HuH-7 (cell line): ENCODE results near the gene TMEM163.

ENCODE experiments used
- DNase-seq: peaks from one replicate; pipeline ENCODE4 v3.0.0; 2011; ENCODE audit warnings: low spot score

TMEM163 gene

GRCh38 chr2:134455426-134455825 lies 263.4 kb downstream of the TMEM163 start:
- no peak for DNase-seq

DNA sequence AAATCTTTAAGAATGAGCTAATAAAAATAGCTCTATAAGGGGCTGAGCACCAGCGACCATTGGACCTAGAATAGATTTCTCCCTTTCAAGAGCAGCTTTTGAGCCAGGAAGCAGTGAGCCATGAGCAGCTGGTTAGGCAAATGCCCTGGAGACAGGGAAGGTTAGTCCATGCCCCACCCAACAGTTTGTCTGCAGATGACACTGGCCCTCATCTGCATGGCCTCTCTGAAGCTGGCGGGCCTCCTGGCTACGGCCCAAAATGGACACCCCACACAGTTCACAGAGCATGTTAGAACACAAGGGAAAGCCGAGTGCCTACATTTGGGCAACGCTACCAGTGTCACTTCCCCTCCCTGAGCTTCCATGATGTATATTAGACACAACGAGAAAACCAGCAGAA lies 263.9 kb downstream of the TMEM163 start:
- no peak for DNase-seq

DNA sequence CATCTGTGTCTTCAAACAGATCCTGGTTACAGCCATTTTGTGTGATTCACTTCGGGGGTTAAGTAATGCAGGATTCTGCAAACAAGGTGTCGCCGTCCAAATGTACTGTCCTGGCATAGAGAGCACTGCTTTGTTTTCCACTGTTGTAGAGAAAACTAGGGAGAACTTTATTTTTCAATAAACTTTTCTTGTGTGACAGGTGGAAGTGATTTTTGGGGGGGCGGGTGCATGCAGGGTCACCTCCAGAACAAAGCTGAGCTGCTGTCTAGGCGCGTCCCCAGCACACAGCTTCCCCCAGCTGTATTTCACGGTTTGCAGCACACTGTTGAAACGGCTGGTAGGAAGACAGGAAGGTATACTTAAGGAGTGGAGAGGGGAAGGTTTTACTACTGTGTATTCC lies 264.4 kb downstream of the TMEM163 start:
- no peak for DNase-seq

GRCh38 chr2:134453973-134454372 lies 264.8 kb downstream of the TMEM163 start:
- no peak for DNase-seq

- no peak for DNase-seq
Measured at GRCh38 chr2:134453476-134453875, 265.3 kb downstream of the TMEM163 start.

- no peak for DNase-seq
Measured at GRCh38 chr2:134452042-134452733, 266.6 kb downstream of the TMEM163 start.

GRCh38 chr2:134451347-134451630 lies 267.5 kb downstream of the TMEM163 start:
- DNase-seq, result no peak

DNA sequence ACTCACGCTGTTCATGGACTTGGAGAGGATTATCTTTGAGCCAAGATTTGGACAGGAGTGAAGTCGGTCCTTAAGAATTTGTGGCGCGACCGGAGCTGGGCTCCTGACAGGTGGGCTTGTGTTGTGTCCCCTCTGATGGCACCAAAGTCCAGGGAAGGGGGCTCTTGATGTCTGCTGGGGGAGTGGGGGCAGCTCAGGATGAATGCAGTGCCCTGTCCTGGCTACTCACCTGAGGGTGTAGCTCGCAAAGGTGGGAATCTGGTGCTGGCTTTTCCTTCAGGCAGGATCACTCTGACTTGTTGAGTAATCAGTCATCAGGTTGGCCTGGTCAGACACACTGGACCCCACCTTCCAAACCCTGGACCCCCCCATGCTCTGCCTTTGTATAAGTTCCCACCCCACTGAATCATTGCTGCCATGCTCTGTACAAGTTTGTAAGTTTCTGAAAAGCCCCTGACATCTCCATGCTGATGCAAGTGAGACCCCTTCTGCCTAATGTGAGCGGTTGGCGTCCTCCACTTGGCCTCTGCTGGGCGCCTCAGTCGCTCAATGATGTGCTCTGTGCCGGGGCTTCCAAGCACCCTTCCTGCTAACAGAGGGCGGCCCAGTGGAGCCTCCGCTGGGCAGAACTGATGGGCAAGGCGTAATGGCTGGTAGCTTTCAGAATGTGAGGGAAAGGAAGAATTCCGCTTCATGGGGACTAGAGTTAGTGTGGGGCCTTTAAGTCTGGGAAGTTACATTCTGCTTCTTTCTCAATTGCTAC lies 268.9 kb downstream of the TMEM163 start:
- DNase-seq, result no peak

DNA sequence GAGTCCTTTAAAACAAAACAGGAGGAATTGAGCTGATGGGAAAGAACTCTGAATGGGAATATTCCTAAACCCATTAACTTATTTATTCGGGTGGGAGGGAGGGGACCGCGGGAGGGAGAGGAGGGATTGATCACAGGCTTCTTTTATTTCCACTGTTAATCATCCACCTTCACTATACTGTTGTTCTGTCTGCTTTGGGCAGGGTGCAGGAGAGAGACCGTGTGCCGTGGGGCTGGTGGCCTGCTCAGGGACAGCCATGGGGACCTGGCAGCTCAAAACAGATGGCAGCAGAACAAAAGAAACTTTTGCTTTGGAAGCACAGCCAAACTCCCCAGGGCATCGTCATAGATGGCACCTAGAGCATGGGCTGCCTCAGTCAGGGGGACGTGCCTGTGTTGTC lies 269.6 kb downstream of the TMEM163 start:
- no peak for DNase-seq

GRCh38 chr2:134448650-134449049 lies 270.1 kb downstream of the TMEM163 start:
- DNase-seq, result no peak

DNA sequence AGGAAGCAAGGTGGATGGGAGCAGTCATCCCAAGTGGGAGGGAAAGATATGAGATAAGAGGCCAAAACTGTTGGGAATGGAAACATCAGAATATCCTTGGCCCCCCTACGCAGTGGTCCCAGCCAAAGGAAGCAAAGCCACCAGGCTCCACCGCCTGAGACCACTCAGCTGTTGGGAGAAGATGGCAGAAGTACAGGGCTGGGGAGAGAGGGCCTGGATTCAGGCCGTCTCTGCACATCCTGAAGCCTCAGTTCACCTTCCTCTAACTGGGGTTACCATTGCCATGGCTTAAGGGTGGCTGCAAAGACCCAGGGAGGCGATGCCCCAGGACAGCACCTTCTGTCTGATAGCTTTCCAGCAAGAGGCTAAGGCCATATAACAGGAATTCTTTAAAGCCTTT lies 271.1 kb downstream of the TMEM163 start:
- DNase-seq, result no peak

GRCh38 chr2:134446383-134447017 lies 272.3 kb downstream of the TMEM163 start:
- DNase-seq, result no peak

GRCh38 chr2:134445985-134446382 lies 272.8 kb downstream of the TMEM163 start:
- DNase-seq, result no peak

DNA sequence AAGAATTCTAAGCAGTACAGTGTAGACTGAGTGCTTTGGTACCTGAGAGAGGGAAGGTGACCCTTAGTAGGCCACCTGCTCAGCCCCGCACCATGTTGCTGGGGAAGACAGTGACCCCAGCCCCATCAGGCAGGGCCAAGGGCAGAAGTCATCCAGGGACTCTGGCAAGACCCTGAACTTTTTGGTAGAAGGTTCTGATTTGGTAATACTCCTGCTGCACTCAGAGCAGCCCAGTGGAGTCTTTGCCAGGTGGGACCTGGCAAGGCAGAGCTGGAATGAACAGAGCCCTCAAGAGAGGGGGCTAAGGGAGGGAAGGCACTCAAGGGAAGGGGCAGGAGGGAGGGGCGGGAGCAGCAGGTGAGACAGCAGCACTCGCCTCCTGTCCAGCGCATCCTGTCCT lies 273.7 kb downstream of the TMEM163 start:
- no peak for DNase-seq

GRCh38 chr2:134443814-134444480 lies 274.9 kb downstream of the TMEM163 start:
- DNase-seq, result no peak

DNA sequence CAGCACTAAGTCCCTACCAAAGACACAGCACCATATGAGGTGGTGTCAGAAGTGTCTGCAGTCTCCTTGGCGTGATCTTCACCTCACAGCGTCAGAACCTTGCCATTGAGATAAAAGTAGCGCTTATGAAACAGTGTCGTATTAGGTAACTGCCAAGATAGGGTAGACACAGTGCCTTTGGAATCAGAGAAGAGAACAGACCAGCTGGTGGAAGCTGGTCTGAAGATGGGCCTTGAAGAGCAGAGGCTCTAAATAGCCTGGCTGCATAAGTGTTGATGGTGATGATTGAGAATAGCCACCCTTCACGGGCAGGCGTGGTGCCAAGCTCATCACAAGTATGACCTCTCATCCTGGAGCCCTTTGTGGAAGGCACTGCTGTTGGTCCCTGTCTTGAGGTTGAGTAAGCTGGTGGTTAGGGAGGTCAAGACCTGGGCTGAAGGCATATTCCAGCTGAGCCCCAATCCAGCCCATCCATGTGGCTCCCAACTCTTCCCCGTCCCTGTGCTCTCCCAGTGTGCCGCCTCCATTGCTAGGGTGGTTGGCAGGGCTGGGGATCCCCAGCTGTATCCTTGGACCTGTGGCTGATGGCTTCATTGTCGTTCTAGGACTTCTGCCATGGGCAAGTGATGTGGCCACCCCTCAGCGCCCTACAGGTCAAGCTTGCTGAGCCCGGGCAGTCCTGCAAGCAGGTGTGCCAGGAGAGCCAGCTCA lies 277.5 kb downstream of the TMEM163 start:
- DNase-seq, result no peak

GRCh38 chr2:134440336-134440909 lies 278.4 kb downstream of the TMEM163 start:
- no peak for DNase-seq

GRCh38 chr2:134438371-134438770 lies 280.4 kb downstream of the TMEM163 start:
- DNase-seq, result no peak

DNA sequence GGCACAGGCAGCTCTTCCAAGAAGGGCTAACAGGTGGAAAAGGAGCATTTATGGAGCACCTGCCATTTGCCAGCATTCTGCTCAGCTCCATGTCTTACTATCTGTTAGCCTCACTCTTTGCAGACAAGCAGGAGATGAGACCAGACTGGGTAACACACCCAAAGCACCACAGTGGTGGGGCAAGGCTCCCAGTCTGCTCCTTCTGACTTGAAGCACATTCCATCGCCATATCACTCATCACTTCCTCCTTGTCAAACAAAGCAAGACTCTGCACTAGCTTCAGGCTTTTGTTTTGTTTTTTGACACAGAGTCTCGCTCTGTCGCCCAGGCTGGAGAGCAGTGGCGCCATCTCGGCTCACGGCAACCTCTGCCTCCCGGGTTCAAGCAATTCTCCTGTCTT lies 282.1 kb downstream of the TMEM163 start:
- DNase-seq, result no peak

DNA sequence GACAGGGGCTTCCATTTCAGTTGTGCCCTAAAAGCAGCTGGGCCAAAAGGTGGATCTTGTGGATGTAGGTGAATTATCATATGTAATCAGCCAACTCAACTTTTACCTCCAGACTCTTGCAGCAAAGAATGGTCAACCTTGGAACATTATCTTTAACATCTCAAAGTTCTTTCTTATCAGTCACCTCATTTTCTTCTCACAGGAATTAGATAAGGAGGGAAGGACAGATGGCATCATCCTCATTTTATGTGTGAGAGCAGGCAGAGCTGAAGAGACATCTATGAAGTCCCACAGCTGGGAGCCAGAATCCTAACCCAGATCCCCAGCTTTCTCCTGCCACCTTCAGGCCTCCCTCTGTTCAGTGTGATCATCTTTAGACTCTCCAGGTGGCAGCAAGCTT lies 282.9 kb downstream of the TMEM163 start:
- no peak for DNase-seq

DNA sequence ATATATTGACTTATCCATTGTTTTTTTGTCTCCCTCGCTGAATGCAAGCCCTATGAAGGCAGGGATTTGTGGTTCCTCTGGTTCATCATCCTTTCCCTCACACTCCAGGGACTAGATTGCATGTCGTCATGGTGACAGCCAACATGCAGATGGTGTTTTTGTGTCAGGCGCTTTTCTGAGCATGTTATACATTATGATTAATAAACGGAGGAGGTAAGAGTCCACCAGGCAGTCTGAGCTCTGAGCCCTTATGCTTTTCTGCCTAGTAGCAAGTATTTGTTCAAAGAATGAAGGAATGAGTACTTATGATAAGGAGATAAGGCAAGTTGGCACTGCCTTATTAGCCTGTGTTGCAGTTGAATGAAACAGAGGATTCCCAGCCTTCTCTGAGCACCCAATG lies 283.3 kb downstream of the TMEM163 start:
- no peak for DNase-seq

DNA sequence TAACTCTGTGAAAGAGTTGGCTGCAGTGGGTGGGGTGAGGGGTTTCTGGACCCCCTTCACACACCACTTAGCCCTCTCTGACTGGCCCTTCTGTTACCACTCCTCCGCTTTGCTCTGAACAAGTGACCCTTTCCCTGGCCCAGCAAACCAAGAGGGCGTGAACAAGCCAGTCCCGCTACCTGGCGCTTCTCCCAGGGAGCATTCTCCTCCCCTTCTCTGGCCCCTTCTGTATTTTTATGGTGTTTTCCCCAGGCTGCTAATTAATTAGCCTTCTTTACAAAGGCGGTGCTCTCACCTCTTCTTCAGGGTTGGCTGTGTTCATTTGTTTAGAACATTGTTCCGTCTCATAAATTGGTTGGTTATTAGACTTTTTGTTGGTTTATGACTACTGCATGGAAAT lies 284.8 kb downstream of the TMEM163 start:
- no peak for DNase-seq
